Measurements from ENCODE around the gene PCBP2.

DNA sequence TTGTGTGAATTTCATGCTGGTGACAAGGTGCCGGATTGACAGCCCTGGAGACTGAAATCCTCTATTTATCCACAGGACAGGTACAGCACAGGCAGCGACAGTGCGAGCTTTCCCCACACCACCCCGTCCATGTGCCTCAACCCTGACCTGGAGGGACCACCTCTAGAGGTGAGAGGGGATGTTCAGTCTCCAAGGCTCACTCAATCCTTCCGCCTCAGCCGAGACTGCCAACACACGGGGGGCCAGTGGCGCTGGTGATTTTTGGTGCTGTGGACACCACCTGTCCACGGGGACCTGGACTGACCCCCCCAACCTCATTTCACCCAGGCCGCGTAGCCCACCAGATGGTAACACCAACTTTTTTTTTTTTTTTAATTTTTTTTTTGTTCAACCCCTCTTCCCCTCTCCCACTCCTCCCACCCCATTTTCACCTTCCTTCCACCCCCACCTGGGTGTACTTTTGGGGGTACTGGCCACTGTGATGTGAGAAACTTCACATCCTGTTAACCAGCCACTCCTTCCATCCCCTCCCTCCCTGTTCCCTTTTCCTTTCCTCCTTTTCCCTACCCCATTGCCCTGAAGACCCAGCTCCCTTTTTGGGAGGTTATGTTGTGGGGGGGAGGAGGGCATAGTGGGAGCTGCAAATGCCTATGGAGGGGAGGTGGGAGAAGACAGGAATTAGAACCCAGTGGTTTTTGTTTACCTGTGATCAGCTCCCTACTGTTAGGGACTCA is 12.9 kb downstream of the PCBP2 start:
- TF ChIP-seq, protein P1, sequence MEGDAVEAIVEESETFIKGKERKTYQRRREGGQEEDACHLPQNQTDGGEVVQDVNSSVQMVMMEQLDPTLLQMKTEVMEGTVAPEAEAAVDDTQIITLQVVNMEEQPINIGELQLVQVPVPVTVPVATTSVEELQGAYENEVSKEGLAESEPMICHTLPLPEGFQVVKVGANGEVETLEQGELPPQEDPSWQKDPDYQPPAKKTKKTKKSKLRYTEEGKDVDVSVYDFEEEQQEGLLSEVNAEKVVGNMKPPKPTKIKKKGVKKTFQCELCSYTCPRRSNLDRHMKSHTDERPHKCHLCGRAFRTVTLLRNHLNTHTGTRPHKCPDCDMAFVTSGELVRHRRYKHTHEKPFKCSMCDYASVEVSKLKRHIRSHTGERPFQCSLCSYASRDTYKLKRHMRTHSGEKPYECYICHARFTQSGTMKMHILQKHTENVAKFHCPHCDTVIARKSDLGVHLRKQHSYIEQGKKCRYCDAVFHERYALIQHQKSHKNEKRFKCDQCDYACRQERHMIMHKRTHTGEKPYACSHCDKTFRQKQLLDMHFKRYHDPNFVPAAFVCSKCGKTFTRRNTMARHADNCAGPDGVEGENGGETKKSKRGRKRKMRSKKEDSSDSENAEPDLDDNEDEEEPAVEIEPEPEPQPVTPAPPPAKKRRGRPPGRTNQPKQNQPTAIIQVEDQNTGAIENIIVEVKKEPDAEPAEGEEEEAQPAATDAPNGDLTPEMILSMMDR (IDR thresholded peaks at IDR 0.05): no peak
- TF ChIP-seq, protein P2, sequence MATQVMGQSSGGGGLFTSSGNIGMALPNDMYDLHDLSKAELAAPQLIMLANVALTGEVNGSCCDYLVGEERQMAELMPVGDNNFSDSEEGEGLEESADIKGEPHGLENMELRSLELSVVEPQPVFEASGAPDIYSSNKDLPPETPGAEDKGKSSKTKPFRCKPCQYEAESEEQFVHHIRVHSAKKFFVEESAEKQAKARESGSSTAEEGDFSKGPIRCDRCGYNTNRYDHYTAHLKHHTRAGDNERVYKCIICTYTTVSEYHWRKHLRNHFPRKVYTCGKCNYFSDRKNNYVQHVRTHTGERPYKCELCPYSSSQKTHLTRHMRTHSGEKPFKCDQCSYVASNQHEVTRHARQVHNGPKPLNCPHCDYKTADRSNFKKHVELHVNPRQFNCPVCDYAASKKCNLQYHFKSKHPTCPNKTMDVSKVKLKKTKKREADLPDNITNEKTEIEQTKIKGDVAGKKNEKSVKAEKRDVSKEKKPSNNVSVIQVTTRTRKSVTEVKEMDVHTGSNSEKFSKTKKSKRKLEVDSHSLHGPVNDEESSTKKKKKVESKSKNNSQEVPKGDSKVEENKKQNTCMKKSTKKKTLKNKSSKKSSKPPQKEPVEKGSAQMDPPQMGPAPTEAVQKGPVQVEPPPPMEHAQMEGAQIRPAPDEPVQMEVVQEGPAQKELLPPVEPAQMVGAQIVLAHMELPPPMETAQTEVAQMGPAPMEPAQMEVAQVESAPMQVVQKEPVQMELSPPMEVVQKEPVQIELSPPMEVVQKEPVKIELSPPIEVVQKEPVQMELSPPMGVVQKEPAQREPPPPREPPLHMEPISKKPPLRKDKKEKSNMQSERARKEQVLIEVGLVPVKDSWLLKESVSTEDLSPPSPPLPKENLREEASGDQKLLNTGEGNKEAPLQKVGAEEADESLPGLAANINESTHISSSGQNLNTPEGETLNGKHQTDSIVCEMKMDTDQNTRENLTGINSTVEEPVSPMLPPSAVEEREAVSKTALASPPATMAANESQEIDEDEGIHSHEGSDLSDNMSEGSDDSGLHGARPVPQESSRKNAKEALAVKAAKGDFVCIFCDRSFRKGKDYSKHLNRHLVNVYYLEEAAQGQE (IDR thresholded peaks at IDR 0.05): no peak
- TF ChIP-seq EP300 (IDR thresholded peaks at IDR 0.05): no peak
- no peak for TF ChIP-seq SMC3 (IDR thresholded peaks at IDR 0.05)
- TF ChIP-seq, protein P3, sequence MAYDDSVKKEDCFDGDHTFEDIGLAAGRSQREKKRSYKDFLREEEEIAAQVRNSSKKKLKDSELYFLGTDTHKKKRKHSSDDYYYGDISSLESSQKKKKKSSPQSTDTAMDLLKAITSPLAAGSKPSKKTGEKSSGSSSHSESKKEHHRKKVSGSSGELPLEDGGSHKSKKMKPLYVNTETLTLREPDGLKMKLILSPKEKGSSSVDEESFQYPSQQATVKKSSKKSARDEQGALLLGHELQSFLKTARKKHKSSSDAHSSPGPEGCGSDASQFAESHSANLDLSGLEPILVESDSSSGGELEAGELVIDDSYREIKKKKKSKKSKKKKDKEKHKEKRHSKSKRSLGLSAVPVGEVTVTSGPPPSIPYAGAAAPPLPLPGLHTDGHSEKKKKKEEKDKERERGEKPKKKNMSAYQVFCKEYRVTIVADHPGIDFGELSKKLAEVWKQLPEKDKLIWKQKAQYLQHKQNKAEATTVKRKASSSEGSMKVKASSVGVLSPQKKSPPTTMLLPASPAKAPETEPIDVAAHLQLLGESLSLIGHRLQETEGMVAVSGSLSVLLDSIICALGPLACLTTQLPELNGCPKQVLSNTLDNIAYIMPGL (CRISPR knock-in tag; IDR thresholded peaks at IDR 0.05; ENCODE audit: borderline replicate concordance): no peak
- no peak for TF ChIP-seq RFX5 (IDR thresholded peaks at IDR 0.05)
- TF ChIP-seq SREBF2 (IDR thresholded peaks at IDR 0.05): no peak
- TF ChIP-seq POLR2A (IDR thresholded peaks at IDR 0.05; ENCODE audit: low read length): no peak
- no peak for TF ChIP-seq ZSCAN20 (CRISPR knock-in tag; IDR thresholded peaks at IDR 0.05)
- TF ChIP-seq, protein P4, sequence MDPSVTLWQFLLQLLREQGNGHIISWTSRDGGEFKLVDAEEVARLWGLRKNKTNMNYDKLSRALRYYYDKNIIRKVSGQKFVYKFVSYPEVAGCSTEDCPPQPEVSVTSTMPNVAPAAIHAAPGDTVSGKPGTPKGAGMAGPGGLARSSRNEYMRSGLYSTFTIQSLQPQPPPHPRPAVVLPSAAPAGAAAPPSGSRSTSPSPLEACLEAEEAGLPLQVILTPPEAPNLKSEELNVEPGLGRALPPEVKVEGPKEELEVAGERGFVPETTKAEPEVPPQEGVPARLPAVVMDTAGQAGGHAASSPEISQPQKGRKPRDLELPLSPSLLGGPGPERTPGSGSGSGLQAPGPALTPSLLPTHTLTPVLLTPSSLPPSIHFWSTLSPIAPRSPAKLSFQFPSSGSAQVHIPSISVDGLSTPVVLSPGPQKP (IDR thresholded peaks at IDR 0.05; ENCODE audit: low read depth, low read length): no peak
- TF ChIP-seq, protein P5, sequence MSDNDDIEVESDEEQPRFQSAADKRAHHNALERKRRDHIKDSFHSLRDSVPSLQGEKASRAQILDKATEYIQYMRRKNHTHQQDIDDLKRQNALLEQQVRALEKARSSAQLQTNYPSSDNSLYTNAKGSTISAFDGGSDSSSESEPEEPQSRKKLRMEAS (IDR thresholded peaks at IDR 0.05): no peak
- TF ChIP-seq HOXB5 (CRISPR knock-in tag; IDR thresholded peaks at IDR 0.05): no peak
- TF ChIP-seq BHLHE40 (IDR thresholded peaks at IDR 0.05; ENCODE audit: low read depth, low read length): no peak
- no peak for TF ChIP-seq NR3C1 (IDR thresholded peaks at IDR 0.05)

Measured in A549 (cell line).